AG09309 (cell line): Measurements from ENCODE around the gene ACSL1.

Experiments
- DNase-seq: peaks from one replicate; pipeline ENCODE4 v3.0.0-alpha.2; 2010; ENCODE audit warnings: low read depth
- H3K4me3 ChIP-seq: 2 replicates; pipeline ENCODE4 v1.5.1; 2011; ENCODE audit warnings: mild to moderate bottlenecking, low read depth, low read length, moderate library complexity; ENCODE audit not compliant: control insufficient read depth
- TF ChIP-seq, protein P1 (sequence below): IDR thresholded peaks from 2 replicates; pipeline ENCODE4 v1.5.1; 2011; ENCODE audit warnings: mild to moderate bottlenecking, low read depth, low read length, inconsistent platforms; ENCODE audit not compliant: insufficient read depth, control insufficient read depth; ENCODE audit errors: missing control alignments

Gene ACSL1

DNA sequence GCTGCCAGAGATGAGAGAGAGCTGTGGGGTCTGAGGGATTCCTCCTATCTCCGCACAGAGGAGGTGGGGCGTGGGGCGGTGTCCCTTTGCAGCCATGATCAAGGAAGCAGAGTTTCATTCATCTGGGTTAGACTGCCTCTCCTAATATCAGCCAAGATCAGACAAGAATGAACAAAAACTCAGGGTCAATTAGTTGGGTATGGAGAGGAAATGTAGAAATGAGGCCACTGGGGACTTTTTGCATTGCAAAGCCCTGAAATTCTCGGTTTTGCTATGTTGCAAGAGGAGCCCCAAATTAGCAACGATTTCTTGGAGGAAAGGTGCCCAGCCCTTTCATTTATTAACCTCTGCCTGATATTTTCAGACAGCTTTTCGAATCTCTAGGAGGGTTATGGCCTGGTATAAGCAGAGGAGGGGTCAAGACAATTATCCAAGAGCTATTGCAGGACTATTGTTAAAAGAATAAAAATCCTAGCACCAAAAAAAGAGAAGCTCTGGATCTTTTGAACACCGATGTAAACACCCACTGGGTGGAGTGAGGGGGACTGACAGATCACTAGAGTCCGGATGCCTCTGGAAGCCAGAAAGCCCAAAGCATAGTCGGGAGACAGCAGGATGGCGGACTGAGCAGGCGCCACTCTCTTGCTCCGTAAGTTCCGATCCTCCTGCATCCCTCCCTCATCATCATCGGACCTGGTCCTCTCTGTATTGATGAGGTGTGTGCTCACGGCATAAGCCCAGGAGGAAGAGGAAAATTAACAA is 34.4 kb upstream of the ACSL1 start:
- no peak overlapping the region for H3K4me3 ChIP-seq
- no peak for DNase-seq
- TF ChIP-seq, protein P1, sequence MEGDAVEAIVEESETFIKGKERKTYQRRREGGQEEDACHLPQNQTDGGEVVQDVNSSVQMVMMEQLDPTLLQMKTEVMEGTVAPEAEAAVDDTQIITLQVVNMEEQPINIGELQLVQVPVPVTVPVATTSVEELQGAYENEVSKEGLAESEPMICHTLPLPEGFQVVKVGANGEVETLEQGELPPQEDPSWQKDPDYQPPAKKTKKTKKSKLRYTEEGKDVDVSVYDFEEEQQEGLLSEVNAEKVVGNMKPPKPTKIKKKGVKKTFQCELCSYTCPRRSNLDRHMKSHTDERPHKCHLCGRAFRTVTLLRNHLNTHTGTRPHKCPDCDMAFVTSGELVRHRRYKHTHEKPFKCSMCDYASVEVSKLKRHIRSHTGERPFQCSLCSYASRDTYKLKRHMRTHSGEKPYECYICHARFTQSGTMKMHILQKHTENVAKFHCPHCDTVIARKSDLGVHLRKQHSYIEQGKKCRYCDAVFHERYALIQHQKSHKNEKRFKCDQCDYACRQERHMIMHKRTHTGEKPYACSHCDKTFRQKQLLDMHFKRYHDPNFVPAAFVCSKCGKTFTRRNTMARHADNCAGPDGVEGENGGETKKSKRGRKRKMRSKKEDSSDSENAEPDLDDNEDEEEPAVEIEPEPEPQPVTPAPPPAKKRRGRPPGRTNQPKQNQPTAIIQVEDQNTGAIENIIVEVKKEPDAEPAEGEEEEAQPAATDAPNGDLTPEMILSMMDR: no peak

DNA sequence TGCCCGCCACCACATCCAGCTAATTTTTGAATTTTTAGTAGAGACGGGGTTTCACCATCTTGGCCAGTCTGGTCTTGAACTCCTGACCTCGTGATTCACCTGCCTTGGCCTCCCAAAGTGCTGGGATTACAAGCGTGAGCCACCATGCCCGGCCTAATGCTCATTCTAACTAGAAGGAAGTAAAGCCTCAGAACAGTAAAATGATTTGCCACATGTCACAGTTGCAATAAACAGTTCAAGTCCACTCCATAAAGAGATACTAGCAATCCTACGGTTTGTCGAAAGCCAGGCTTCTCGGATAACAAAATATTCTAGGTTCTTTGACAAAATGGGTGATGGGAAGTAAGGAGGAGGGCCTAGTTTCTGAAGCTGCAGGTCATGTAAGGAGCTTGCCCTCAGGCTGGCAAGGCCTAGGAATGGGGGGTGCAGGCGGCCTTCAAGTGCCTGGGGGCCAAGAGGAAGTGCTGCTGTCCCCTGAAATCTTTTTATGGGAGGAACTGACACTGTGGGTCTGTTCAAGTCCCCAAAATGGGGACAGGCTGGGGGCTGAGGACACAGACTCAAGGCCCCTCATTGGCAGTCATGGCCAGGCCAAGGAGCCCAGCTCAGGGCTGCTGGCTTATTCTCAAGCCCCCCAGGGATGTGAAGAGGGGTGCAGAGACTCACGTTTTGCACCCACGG is 31.8 kb upstream of the ACSL1 start:
- TF ChIP-seq, protein P1: no peak
- no peak for DNase-seq
- no peak overlapping the region for H3K4me3 ChIP-seq

DNA sequence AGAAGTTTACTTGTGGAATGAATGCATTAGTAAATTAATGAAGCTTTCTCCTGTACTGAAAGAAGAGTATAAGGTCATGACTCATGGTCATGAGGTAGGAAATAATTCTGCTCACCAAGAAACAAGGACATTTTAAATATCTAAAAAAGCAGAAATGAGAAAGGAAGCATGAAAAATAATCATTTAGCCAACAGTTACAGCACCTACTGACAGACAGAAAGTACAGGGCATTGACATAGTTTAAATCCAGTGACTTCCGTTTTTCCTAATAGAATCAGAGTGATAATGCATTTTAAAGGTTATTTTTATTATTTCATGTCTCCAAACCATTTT is 30.5 kb upstream of the ACSL1 start:
- no peak overlapping the region for H3K4me3 ChIP-seq
- TF ChIP-seq, protein P1: no peak
- no peak for DNase-seq

DNA sequence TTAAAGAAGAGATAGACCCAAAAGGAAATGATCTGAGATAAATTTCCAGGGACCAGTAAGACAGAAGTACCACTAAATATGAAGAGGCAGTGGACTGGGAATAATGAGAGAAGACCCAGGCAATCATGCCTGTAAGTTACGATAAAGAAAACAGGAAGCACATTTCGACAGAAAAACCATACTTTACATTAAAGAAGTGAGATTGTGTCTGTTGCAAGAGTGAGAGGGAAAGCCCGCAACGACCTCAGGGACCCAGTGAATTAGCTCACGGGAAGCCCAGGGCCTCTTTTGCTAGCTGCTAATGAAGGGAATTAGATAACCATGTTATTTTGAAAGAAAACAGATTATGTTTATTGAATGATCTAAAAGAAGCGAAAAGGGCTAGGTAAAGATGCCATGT is 28.9 kb upstream of the ACSL1 start:
- no peak overlapping the region for H3K4me3 ChIP-seq
- no peak for DNase-seq
- TF ChIP-seq, protein P1: no peak

DNA sequence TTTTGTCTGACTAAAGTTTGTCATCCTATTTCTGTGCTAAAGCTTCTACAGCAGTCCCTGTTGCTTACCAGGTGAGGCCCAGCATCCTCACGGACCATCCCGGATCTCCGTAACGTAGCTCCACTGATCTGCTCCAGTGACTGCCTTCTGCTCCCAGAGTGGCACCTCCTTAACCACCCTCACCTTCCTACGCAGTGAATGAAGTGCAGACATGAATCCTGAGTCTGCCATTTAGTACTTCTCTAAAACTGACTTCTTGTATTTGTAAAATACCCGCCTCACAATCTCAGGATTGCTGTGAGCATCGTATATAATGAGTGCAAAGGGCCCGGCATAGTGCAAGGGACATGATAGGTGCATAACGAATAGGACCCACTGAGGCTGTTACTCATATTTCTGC is 27.7 kb upstream of the ACSL1 start:
- no peak for DNase-seq
- TF ChIP-seq, protein P1: no peak
- no peak overlapping the region for H3K4me3 ChIP-seq

DNA sequence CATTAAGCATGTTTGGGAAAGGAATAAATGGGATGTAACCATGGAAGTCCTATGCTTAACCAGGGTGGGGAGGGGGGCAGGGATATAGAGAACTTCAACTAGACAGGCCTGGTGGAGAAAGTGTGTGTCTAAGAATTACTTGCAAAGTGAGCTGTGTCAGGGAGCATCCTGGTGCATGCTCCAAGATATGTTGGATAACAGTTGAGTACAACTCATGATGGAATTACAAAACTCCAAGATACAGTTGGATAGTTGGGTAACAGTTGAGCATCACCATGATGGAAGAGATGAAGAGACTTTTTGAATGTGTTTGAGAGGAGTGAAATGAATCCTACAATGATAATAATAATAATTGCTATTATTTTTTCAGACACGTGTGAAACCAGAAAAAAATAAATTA is 26.1 kb upstream of the ACSL1 start:
- TF ChIP-seq, protein P1: no peak
- DNase-seq: no peak
- no peak overlapping the region for H3K4me3 ChIP-seq
